GM19468 (cell line): Measurements from ENCODE around the gene NR2F2.

Experiments used
- ATAC-seq: cut with Tn5 transposase; IDR thresholded peaks from one replicate; pipeline ENCODE4 v1.9.1; 2021; ENCODE audit warnings: mild to moderate bottlenecking, moderate library complexity, moderate number of reproducible peaks; ENCODE audit not compliant: unreplicated experiment; ENCODE audit errors: extremely low read depth

The NR2F2 gene

GRCh38 chr15:96330064-96330449, 443 bp upstream of the NR2F2 start:
- no peak for ATAC-seq

- no peak for ATAC-seq
These were observed 844 bp downstream of the NR2F2 start for GRCh38 chr15:96331144-96331944.

GRCh38 chr15:96331945-96332636, 1.6 kb downstream of the NR2F2 start:
- ATAC-seq: no peak

GRCh38 chr15:96332637-96333121, 2.2 kb downstream of the NR2F2 start:
- ATAC-seq: no peak

- ATAC-seq: no peak
These were observed 2.9 kb downstream of the NR2F2 start for GRCh38 chr15:96333131-96334016.

- ATAC-seq: no peak
These were observed 3.7 kb downstream of the NR2F2 start for GRCh38 chr15:96334017-96334704.

GRCh38 chr15:96334705-96335410, 4.4 kb downstream of the NR2F2 start:
- ATAC-seq: no peak

- ATAC-seq: no peak
These were observed 5.0 kb downstream of the NR2F2 start for GRCh38 chr15:96335411-96336024.

GRCh38 chr15:96336108-96336595, 5.7 kb downstream of the NR2F2 start:
- ATAC-seq: no peak

- no peak for ATAC-seq
These were observed 6.3 kb downstream of the NR2F2 start for GRCh38 chr15:96336596-96337364.

- no peak for ATAC-seq
These were observed 7.0 kb downstream of the NR2F2 start for GRCh38 chr15:96337365-96338023.

GRCh38 chr15:96338074-96338765, 7.7 kb downstream of the NR2F2 start:
- ATAC-seq: no peak

- ATAC-seq: no peak
These were observed 8.5 kb downstream of the NR2F2 start for GRCh38 chr15:96338766-96339618.

GRCh38 chr15:96339619-96340347, 9.3 kb downstream of the NR2F2 start:
- no peak for ATAC-seq

GRCh38 chr15:96340348-96340597, 9.8 kb downstream of the NR2F2 start:
- no peak for ATAC-seq
